Omental fat pad (tissue), 4 donors: ENCODE results near the gene AP2M1. TPM values are rescaled to one million over a fixed set of nuclear protein-coding genes. Genes with fewer than 3 reads are reported as not detected.
"Not testable (repeated sequence)": the region's sequence is repeated elsewhere in the genome, so short reads cannot be mapped to it uniquely, and the experiment has no call there.

Source experiments
- ATAC-seq: fragments of 150-250 bp; one replicate; pipeline ENCODE4 v1.9.1; 2016; ENCODE audit warnings: mild to moderate bottlenecking, moderate library complexity; ENCODE audit not compliant: low FRiP score
- DNase-seq: peaks from one replicate; pipeline ENCODE4 v3.0.0-alpha.2; 2019; ENCODE audit warnings: low spot score
- total RNA-seq, 4 donors: library from RNA; depleted of rRNA; stranded (reverse); fragments of >200 nt; gene quantifications; one replicate each; pipeline ENCODE4 v1.1.0, GENCODE V29; 2016
- TF ChIP-seq, protein P1 (sequence below), 3 donors: fragments of 450-650 bp; IDR thresholded peaks; one replicate each; pipeline ENCODE4 v1.5.1; 2016 to 2017; ENCODE audit warnings: antibody characterized with exemption in 3 of 3, mild to moderate bottlenecking in 3 of 3, moderate library complexity in 2 of 3

AP2M1 gene
- total RNA-seq, 4 donors from 2014 or later: 240 to 284 (median 246) TPM

DNA sequence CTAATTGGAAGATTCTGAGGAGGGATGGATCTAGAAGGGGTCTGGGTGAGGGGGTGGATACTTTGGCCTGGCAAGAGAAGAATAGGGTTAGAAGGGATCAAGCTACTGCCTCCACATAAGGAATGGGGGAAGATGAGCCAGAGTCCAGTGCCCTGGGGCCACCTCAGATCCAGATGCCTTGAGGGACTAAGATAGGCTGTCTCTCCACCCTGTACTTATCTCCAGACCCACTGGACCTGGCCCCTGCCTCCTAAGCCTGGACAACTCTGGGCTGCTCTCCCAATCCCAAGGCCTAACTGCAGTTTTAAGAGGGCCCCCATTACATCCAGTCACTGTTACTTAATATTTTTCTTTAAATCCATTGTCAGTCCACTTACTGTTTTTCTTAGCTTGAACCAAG is 17.4 kb upstream of the AP2M1 start:
- ATAC-seq (peak; percentile 9), DNase-seq (no peak)
- TF ChIP-seq, protein P1, sequence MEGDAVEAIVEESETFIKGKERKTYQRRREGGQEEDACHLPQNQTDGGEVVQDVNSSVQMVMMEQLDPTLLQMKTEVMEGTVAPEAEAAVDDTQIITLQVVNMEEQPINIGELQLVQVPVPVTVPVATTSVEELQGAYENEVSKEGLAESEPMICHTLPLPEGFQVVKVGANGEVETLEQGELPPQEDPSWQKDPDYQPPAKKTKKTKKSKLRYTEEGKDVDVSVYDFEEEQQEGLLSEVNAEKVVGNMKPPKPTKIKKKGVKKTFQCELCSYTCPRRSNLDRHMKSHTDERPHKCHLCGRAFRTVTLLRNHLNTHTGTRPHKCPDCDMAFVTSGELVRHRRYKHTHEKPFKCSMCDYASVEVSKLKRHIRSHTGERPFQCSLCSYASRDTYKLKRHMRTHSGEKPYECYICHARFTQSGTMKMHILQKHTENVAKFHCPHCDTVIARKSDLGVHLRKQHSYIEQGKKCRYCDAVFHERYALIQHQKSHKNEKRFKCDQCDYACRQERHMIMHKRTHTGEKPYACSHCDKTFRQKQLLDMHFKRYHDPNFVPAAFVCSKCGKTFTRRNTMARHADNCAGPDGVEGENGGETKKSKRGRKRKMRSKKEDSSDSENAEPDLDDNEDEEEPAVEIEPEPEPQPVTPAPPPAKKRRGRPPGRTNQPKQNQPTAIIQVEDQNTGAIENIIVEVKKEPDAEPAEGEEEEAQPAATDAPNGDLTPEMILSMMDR (IDR thresholded peaks at IDR 0.05): no peak

DNA sequence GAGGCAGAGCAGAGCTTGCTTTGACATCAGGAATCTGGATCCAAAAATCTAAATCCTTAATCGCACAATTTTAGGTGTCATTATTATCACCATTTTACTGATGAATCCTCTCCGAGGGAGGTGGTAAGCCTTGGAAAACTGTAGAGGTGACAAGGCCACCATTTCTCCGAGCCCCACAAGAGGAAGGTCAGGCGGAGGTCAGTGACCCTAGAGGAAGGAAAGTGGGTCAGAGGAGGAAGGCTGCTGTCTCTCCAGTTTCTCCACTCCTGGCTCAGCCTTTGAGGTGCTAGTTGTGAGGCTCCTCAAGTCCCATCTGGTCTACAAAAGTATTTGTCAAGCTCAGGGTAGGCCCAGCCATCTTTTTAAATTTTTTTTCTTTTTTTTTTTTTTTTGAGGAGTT is 16.3 kb upstream of the AP2M1 start:
- ATAC-seq (no peak), DNase-seq (no peak)
- TF ChIP-seq, protein P1 (IDR thresholded peaks at IDR 0.05): no peak

DNA sequence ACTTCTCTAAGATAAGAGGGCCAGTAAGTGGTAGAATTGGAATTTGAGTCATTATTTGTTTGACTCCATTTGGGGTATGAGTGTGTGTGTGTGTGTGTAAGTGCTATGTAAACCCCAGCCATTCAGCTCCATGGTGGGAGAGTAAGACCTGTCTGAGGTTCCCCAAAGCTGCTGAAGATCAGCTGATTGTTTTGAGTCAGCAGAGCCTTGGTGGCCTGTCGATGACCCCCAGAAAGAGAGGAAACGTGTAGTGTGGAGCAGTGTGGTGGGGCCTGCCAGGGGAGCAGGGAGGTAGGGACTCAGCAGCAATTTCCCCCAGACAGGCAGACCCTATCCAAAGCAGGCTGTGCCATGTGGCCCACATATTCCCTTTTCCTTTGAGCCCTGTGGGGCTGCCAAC is 14.2 kb upstream of the AP2M1 start:
- TF ChIP-seq, protein P1 (IDR thresholded peaks at IDR 0.05): no peak
- DNase-seq (no peak), ATAC-seq (peak; percentile 25)

DNA sequence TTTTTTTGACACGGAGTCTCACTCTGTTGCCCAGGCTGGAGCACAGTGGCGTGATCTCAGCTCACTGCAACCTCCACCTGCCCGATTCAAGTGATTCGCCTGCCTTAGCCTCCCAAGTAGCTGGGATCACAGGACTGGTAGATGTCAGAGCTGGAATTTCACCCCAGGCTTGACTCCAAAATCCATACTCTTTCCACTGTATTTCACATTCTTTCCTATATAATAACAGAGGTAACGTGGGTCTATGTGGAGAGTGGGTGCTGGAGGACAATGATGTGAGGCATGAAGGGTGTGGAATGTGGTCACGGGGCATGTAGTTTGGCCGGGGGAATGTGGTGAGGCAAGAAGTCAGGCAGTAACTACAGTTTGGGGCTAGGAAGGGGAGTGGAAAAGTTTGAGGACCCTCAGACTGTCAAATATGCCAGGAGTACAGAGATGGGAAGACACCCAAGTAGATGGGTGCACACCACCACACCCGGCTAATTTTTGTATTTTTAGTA is 12.0 kb upstream of the AP2M1 start:
- not testable (repeated sequence) for DNase-seq, ATAC-seq

DNA sequence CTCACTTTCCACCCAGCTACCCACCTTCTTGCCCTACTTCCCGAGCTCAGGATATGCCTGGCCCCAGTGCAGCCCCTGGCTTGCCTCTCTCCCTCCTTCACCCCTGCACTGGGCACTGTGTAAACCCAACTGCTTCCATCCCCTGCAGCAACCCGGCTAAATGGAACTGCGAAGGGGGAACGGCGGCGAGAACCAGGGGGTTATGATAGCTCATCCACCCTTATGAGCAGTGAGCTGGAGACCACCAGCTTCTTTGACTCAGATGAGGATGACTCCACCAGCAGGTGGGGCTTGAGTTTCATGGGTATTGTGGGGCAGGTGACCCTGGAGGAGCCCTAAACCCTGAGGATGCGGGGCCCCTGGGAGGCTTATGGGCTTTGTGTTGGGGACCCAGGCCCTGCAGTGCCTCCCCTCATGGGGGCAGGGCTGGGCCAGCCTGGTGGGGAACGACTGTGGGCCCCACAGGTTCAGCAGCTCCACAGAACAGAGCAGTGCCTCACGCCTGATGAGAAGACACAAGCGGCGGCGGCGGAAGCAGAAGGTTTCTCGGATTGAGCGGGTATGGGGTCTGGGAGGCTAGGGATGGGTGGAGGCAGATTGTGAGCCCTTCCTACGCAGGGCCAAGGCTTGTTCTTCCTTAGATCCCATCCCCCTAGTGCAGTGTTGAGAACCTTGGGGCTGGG is 9.9 kb upstream of the AP2M1 start:
- TF ChIP-seq, protein P1 (IDR thresholded peaks at IDR 0.05): no peak
- no peak for DNase-seq
- ATAC-seq: no peak

DNA sequence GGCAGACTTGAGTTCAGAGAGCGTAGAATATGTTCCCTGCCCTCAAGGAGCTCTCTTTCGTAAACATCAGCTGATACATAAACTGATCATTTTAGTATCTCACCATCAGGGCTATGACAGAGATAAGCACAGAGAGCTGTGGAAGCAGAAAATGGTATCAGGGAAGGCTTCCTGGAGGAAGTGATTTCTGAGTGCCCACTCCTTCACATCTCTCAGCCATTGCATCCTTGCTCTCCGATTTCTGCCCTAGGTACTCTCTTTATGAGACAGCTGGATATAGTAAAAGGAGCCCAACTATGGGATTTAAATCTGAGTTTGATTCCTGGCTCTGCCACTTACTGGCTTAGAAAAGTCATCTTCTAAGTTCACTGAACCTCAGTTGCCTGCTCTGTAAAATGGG is 9.1 kb upstream of the AP2M1 start:
- TF ChIP-seq, protein P1 (IDR thresholded peaks at IDR 0.05): no peak
- DNase-seq: no peak

DNA sequence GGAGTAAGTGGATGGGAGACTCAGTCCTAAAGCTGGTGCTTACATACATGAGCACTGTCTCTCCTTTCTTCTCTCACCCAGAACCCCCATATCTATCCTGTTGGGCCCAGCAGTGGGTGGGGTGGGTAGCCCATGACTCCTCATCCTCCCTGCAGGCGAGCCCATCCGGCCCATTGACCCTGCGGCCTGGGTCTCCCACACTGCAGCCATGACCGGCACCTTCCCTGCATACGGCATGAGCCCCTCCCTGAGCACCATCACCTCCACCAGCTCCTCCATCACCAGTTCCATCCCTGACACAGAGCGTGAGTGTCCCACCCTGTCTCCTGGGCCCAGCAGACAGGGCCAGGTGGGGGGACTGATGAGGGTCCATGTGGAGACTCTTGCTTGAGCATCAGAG is 8.0 kb upstream of the AP2M1 start:
- TF ChIP-seq, protein P1 (IDR thresholded peaks at IDR 0.05): no peak
- DNase-seq: no peak
- ATAC-seq: no peak

More for the DNA sequence above, 9.1 kb upstream of the AP2M1 start:
- ATAC-seq: no peak
